GM06990 (cell line): Measurements from ENCODE around the gene ANKIB1.

Source experiments
- DNase-seq: peaks from one replicate; pipeline ENCODE4 v3.0.0-alpha.2; 2011; ENCODE audit not compliant: insufficient read length; ENCODE audit errors: extremely low read depth
- H3K27me3 ChIP-seq: replicated peaks from 2 replicates; pipeline ENCODE4 v1.6.0; 2011; ENCODE audit warnings: low read length; ENCODE audit not compliant: control insufficient read depth, insufficient read depth
- H3K36me3 ChIP-seq: 2 replicates; pipeline ENCODE4 v1.5.1; 2011; ENCODE audit warnings: low read length; ENCODE audit not compliant: control insufficient read depth, insufficient read depth
- H3K4me3 ChIP-seq: replicated peaks from 2 replicates; pipeline ENCODE4 v1.5.1; 2011; ENCODE audit warnings: low read depth, mild to moderate bottlenecking, control low read depth, low read length
- TF ChIP-seq, protein P1 (sequence below): IDR thresholded peaks from 2 replicates; pipeline ENCODE4 v1.5.1; 2011; ENCODE audit warnings: low read length, control low read depth, mild to moderate bottlenecking, inconsistent platforms; ENCODE audit not compliant: insufficient read depth, poor library complexity, severe bottlenecking

The ANKIB1 gene

DNA sequence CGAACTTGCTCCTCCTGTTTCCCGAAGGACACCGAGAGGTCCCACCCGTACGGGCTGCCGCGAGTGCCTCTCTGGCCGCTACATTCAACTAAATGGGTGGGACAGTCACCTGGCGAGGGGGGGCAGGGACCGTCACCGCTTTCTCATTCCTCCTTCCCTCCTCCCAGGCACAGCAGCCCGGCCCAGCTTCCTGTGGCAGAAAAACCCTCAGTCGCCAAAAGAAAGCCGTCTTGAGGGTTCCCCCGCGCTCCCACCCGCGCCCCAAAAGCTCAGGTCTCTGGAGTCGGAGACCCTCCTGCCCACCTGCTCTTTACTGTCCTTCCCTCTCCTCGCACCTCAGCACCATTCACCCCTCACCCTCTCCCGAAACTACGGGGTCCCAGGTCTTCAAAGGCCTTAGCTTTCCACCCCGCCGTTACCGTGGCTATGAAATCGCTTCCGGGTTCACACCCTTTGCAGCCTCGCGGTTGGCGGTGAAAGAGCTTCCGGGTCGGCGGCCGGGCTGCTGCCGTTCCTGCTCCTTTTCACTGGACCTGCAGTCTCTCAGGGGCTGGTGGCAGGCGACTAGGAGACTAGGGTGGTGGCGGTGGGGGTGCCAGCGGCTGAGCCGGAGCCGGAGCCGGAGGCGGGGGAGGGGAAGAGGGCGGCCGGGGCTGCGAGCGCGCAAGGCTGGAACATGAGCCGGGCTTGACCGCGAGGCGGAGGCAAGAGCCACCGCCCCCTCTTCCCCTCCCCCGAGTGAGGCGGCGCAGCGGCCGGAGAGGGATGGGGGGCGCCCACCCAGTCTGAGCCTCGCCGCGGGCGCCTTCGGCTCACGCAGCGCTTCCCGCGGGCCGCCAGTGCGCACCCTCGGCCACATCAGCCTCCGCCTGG, at the start of gene ANKIB1, which contains the start of gene KRIT1:
Gene ANKIB1 (plus strand): TSS at position 488 of the 873 bp plus-strand sequence. CDS start 49,005 bp downstream, outside the sequence.
Gene KRIT1 (minus strand): TSS at position 428 of the 873 bp plus-strand sequence. CDS start 3,779 bp downstream, outside the sequence.
- Histone ChIP-seq H3K27me3 (no peaks in the 10 kb centered on the region), H3K36me3 (no peaks in the 10 kb centered on the region), H3K4me3 (peak within 1 kb of the TSS; percentile 79)
- TF ChIP-seq, protein P1, sequence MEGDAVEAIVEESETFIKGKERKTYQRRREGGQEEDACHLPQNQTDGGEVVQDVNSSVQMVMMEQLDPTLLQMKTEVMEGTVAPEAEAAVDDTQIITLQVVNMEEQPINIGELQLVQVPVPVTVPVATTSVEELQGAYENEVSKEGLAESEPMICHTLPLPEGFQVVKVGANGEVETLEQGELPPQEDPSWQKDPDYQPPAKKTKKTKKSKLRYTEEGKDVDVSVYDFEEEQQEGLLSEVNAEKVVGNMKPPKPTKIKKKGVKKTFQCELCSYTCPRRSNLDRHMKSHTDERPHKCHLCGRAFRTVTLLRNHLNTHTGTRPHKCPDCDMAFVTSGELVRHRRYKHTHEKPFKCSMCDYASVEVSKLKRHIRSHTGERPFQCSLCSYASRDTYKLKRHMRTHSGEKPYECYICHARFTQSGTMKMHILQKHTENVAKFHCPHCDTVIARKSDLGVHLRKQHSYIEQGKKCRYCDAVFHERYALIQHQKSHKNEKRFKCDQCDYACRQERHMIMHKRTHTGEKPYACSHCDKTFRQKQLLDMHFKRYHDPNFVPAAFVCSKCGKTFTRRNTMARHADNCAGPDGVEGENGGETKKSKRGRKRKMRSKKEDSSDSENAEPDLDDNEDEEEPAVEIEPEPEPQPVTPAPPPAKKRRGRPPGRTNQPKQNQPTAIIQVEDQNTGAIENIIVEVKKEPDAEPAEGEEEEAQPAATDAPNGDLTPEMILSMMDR = no peak
- DNase-seq = peak; percentile 90

DNA sequence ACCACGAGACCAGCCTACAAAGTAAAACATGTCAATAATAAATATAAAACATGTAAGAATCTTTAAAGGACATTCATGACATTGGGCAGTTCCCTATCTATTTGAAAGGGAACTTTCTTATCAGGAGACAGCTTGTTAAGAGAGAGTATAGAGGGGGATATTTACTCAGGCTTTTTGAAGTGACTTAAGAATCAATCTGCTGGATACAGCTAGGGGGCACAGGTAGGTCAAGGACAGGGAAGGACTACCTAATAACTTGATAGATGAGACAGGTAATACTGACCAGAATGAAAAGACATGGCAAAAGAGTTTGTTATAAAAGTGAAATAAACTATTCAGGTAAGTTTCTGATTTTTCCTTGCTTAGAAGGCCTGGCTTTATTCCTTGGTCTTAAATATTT, 45.0 kb upstream of the ANKIB1 start:
- H3K4me3 ChIP-seq = no peak overlapping the region
- H3K36me3 ChIP-seq = peaks cover 9% of the 10 kb centered on the region
- TF ChIP-seq, protein P1 = peak; percentile 18
- H3K27me3 ChIP-seq = no peaks in the 10 kb centered on the region
- no peak for DNase-seq

DNA sequence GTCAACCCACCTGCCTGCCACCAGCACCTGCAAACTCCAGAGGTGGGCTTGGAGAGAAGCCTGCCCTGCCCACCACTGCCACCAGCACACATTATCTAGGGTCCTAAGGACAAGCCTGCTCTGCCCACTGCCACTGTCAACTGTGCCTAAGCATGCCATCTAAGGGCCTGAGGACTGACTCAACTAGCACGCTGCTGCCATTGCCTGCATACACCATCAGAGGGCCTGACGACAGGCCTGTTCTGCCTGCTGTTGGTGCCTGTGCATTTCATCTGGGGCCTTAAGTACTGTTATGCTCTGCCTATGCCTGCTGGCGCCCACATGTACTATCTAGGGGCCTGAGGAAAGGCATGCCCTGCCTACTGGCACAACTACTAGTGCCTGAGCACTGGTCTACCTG, 39.8 kb upstream of the ANKIB1 start:
- Histone ChIP-seq H3K27me3 (no peaks in the 10 kb centered on the region), H3K4me3 (no peak overlapping the region), H3K36me3 (peaks cover 15% of the 10 kb centered on the region)
- TF ChIP-seq, protein P1 = no peak
- DNase-seq = no peak

DNA sequence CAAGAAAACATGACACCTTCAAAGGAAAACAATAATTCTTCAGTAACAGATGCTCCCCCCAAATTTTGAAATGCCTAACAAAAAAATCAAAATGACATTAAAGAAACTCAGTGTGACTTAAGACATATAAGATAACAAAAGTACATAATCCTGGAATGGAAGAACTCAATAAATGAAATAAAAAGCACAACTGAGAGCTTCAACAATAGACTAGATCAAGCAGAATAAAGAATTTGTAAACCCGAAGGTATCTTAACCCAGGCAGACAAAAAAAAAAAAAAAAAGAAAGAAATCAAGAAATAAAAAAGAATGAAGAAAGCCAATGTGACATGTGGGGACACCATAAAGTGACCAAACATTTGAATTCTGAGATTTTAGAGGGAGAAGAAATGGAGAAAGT, 39.1 kb upstream of the ANKIB1 start:
- no peak overlapping the region for H3K4me3 ChIP-seq
- no peak for DNase-seq
- no peaks in the 10 kb centered on the region for H3K27me3 ChIP-seq
- H3K36me3 ChIP-seq = peaks cover 15% of the 10 kb centered on the region
- TF ChIP-seq, protein P1 = no peak

GRCh38 chr7:92221766-92222165, 24.0 kb upstream of the ANKIB1 start:
- Histone ChIP-seq H3K4me3 (no peak overlapping the region), H3K36me3 (peaks cover 8% of the 10 kb centered on the region), H3K27me3 (no peaks in the 10 kb centered on the region)
- TF ChIP-seq, protein P1 = no peak
- DNase-seq = no peak

GRCh38 chr7:92226981-92227380, 18.8 kb upstream of the ANKIB1 start:
- H3K4me3 ChIP-seq = no peak overlapping the region
- no peaks in the 10 kb centered on the region for H3K27me3 ChIP-seq
- TF ChIP-seq, protein P1 = no peak
- H3K36me3 ChIP-seq = peaks cover 2% of the 10 kb centered on the region
- DNase-seq = no peak
